Hair follicular keratinocyte (primary cell): ENCODE data around the gene NECAB2. TPM values are rescaled to one million over a fixed set of nuclear protein-coding genes. Genes with fewer than 3 reads are reported as not detected.

ENCODE experiments used
- total RNA-seq: library from RNA; depleted of rRNA; stranded (reverse); fragments of >200 nt; gene quantifications from 2 replicates; pipeline ENCODE4 v1.2.3, GENCODE V29; 2015

NECAB2 gene
- not detected in 2 replicates for total RNA-seq

DNA sequence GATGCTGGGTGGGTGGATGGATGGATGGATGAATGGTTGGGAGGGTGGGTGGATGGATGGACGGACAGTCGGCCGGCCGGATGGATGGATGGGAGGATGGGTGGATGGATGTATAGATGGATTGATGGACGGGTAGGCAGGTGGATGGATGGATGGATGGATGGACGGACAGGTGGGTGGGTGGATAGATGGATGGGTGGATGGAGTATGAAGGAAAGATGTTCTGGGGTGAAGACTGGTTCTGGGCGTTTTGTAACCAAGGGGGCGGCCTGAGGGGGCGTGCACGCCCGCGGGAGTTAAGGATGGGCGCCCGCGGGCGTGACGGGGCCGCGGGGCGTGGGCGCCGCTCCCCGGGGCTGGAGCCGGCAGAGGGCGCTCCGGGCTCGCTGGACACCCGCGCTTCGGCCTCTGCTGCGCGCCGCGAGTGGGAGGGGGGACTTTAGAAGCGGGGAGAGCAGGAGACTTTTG, at the start of gene NECAB2:
TSS of gene NECAB2 (plus strand) at position 407 of the 468 bp plus-strand sequence. CDS start 405 bp downstream, outside the sequence.

DNA sequence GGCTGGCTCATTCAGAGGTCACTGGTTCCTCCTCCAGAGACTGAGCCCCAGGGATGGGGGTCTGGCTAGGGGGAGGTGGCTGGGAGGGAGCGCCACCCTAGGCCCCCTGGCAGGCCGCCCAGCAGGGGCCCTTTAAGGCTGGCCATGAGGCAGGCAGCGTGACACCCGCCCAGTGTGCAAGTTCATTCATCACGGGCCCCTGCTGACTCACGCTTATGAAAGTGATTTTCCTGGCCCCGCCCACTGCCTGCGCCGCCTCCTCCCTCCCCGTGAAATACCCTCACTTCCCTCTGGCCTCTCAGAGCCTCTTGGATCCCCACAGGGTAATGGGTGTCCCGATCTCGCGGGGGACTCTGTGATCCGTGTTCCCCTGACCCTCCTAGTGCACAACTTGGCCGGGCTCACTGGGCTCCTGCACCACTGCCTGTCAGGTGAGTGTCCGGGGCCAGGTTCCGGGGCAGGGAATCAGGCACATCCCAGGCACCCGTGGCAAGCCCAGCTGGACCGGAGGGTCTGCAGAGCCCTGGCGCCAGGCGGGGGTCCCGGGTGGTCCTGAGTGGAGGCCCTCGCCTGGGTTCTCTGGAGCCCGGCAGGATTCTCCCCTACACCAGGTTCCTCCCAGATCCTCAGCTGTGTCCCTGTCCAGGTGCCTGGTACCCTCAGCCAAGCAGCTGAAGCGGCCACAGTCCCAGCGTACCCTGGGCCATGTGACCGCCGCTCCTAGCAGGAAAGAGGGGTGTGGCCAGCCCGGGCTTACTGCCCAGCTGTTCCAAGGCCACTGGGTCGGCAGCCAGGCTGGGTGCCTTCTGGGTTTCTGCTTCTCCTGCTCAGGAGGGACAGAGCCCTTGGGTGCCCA, 14.9 kb upstream of the NECAB2 start, which contains the start of gene OSGIN1:
TSS of gene OSGIN1 (plus strand) at position 301 of the 856 bp plus-strand sequence. CDS start 4,432 bp downstream, outside the sequence.

DNA sequence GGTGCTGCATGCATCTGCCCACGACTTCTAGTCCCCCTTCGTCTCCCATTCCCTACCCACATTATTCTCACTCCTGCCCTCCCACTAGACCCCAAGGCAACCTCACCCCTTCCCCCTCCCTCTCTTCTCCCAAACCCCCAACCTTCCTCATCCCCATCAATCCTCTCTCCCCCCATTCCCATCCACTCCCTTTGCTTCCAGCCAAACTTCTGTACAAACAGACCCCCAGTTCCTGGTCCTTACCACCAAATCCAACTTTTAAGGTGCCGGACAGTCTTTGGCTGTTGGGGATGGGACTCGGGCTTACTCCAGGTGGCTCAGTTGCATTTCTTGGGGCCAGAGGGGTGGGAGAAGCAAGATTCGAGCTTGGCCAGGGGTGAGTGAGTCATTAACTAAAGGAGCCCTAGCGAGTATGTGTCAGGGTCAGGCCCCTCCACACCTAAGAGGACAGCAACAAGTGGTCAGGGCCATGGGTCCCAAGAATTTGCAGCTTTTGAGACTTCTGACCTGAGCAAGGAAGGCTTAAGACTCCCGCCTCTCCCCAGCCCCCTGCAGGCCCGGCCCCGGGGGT, 74.3 kb downstream of the NECAB2 start, which contains the start of gene SLC38A8:
TSS of gene SLC38A8 (minus strand) at position 488 of the 571 bp plus-strand sequence. CDS start 638 bp downstream, outside the sequence.

Other genes starting within 250 kb of the NECAB2 start
- 32.2 and 61.1 TPM in 2 replicates for gene HSBP1, start 160.3 kb upstream of the NECAB2 start, total RNA-seq
- 1.2 and 1.4 TPM in 2 replicates for gene MLYCD, start 69.1 kb upstream of the NECAB2 start, total RNA-seq
- gene OSGIN1, start 15.0 kb upstream of the NECAB2 start, total RNA-seq: 1.2 and 2.1 TPM in 2 replicates
- gene SLC38A8, start 74.6 kb downstream of the NECAB2 start, total RNA-seq: not detected in 2 replicates
- gene MBTPS1, start 148.7 kb downstream of the NECAB2 start, total RNA-seq: 56.5 and 72.5 TPM in 2 replicates
- 12.0 and 13.5 TPM in 2 replicates for gene HSDL1, start 176.9 kb downstream of the NECAB2 start, total RNA-seq
- gene DNAAF1, start 177.1 kb downstream of the NECAB2 start, total RNA-seq: not detected in 2 replicates
- gene TAF1C, start 218.8 kb downstream of the NECAB2 start, total RNA-seq: 9.8 and 18.3 TPM in 2 replicates
- gene ADAD2, start 222.9 kb downstream of the NECAB2 start, total RNA-seq: not detected in 2 replicates